Sigmoid colon (tissue), 4 donors: Measurements from ENCODE around the gene CNPY4.
A peak's percentile ranks its signal among the peaks of the same experiment; 100 is the strongest.

ENCODE experiments used
- POLR2A ChIP-seq, 2 donors: fragments of 450-650 bp; IDR thresholded peaks; one replicate each; pipeline ENCODE4 v1.6.1; 2016; ENCODE audit warnings: antibody characterized with exemption in 2 of 2, mild to moderate bottlenecking in 2 of 2, moderate library complexity in 2 of 2
- POLR2AphosphoS5 ChIP-seq, 4 donors: sonication (generic); formaldehyde crosslinking; IDR thresholded peaks; one replicate each; pipeline ENCODE4 v1.6.1; 2017; ENCODE audit warnings: antibody characterized with exemption in 4 of 4
- TF ChIP-seq, protein P1 (sequence below), 4 experiments: fragments of 450-650 bp in 3 of 4; fragments of 200-600 bp in 1 of 4; IDR thresholded peaks; one replicate each; pipeline ENCODE4 v1.5.1; 2016 to 2019; ENCODE audit warnings: antibody characterized with exemption in 4 of 4, mild to moderate bottlenecking in 3 of 4, moderate library complexity in 2 of 4

DNA sequence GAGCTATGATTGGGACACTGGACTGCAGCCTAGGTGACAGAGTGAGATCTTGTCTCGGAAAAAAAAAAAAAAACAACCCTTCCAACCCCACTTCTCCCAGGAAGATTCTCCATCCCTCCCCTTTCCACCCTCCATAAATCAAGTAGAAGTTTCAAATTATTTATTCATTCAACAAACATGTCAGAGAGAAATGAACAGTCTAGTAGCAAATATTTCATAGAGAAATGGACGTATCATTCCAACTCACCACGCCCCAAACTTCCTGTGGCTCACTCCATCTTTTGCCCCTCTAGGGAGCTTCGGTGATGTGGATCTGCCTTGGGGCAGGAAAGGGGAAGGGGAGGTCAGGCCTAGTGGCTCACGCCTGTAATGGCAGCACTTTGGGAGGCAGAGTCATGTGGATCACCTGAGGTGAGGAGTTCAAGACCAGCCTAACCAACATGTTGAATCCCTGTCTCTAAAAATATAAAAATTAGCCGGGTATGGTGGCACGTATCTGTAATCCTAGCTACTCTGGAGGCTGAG is 39.7 kb downstream of the CNPY4 start:
- TF ChIP-seq, protein P1, sequence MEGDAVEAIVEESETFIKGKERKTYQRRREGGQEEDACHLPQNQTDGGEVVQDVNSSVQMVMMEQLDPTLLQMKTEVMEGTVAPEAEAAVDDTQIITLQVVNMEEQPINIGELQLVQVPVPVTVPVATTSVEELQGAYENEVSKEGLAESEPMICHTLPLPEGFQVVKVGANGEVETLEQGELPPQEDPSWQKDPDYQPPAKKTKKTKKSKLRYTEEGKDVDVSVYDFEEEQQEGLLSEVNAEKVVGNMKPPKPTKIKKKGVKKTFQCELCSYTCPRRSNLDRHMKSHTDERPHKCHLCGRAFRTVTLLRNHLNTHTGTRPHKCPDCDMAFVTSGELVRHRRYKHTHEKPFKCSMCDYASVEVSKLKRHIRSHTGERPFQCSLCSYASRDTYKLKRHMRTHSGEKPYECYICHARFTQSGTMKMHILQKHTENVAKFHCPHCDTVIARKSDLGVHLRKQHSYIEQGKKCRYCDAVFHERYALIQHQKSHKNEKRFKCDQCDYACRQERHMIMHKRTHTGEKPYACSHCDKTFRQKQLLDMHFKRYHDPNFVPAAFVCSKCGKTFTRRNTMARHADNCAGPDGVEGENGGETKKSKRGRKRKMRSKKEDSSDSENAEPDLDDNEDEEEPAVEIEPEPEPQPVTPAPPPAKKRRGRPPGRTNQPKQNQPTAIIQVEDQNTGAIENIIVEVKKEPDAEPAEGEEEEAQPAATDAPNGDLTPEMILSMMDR (IDR thresholded peaks at IDR 0.05) = peak in 1 of 4 experiments; percentile 13
- TF ChIP-seq POLR2AphosphoS5 (IDR thresholded peaks at IDR 0.05) = no peak
- no peak for TF ChIP-seq POLR2A (IDR thresholded peaks at IDR 0.05)
